GM12878 (cell line): Measurements from ENCODE around the gene RAB36. TPM values are rescaled to one million over a fixed set of nuclear protein-coding genes. Genes with fewer than 3 reads are reported as not detected.

ENCODE experiments used
- FOXM1 ChIP-seq: IDR thresholded peaks from 2 replicates; pipeline ENCODE4 v1.6.1; 2012; ENCODE audit warnings: low read depth, mild to moderate bottlenecking, inconsistent platforms, low read length, moderate library complexity
- RAD51 ChIP-seq: fragments of 450-650 bp; IDR thresholded peaks from 2 replicates; pipeline ENCODE4 v1.6.1; 2016; ENCODE audit warnings: moderate library complexity, mild to moderate bottlenecking, inconsistent platforms
- polyA plus RNA-seq, 11 experiments: library from polyadenylated mRNA; depleted of rRNA in 4 of 11; unstranded in 6 of 11; stranded (reverse) in 5 of 11; fragments of >200 nt; fragmentation: Nextera tagmentation in 4 of 11; fragmentation: Illumina TruSeq in 1 of 11; extraction: Ambion mirVana in 4 of 11; extraction: Trizol in 1 of 11; gene quantifications; 1 replicate in 1 of 11; 2 replicates in 10 of 11; pipeline versions ENCODE4 v1.2.1 to v1.2.3, GENCODE V29; 2011 to 2016; ENCODE audit warnings: inconsistent platforms in 2 of 11, missing spikeins in 2 of 11, low read depth in 1 of 11
- total RNA-seq, 4 experiments: library from RNA; depleted of rRNA in 3 of 4; stranded (reverse); fragments of >200 nt in 3 of 4; fragmentation: Illumina TruSeq in 1 of 4; extraction: Trizol in 1 of 4; gene quantifications; 2 replicates each; pipeline versions ENCODE4 v1.2.1 to v1.2.3, GENCODE V29; 2013 to 2021
- TF ChIP-seq, protein P1 (sequence below): fragments of 450-650 bp; IDR thresholded peaks from 2 replicates; pipeline ENCODE4 v1.6.1; 2017; ENCODE audit warnings: mild to moderate bottlenecking, moderate library complexity
- TF ChIP-seq, protein P2 (sequence below): fragments of 450-650 bp; IDR thresholded peaks from 2 replicates; pipeline ENCODE4 v1.6.1; 2018; ENCODE audit warnings: mild to moderate bottlenecking, low read depth, moderate library complexity; ENCODE audit not compliant: partially characterized antibody

RAB36 gene
- total and polyA plus RNA-seq, 10 of the 15 experiments (the other 5 are each of a cell fraction or from before 2014, with no cell fraction given): 0.31 to 2.7 (median 1.1) TPM

GRCh38 chr22:23166841-23167616 lies 21.8 kb downstream of the RAB36 start (continued):
- TF ChIP-seq, protein P1, sequence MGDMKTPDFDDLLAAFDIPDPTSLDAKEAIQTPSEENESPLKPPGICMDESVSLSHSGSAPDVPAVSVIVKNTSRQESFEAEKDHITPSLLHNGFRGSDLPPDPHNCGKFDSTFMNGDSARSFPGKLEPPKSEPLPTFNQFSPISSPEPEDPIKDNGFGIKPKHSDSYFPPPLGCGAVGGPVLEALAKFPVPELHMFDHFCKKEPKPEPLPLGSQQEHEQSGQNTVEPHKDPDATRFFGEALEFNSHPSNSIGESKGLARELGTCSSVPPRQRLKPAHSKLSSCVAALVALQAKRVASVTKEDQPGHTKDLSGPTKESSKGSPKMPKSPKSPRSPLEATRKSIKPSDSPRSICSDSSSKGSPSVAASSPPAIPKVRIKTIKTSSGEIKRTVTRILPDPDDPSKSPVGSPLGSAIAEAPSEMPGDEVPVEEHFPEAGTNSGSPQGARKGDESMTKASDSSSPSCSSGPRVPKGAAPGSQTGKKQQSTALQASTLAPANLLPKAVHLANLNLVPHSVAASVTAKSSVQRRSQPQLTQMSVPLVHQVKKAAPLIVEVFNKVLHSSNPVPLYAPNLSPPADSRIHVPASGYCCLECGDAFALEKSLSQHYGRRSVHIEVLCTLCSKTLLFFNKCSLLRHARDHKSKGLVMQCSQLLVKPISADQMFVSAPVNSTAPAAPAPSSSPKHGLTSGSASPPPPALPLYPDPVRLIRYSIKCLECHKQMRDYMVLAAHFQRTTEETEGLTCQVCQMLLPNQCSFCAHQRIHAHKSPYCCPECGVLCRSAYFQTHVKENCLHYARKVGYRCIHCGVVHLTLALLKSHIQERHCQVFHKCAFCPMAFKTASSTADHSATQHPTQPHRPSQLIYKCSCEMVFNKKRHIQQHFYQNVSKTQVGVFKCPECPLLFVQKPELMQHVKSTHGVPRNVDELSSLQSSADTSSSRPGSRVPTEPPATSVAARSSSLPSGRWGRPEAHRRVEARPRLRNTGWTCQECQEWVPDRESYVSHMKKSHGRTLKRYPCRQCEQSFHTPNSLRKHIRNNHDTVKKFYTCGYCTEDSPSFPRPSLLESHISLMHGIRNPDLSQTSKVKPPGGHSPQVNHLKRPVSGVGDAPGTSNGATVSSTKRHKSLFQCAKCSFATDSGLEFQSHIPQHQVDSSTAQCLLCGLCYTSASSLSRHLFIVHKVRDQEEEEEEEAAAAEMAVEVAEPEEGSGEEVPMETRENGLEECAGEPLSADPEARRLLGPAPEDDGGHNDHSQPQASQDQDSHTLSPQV: no peak
- TF ChIP-seq RAD51: no peak
- no peak for TF ChIP-seq FOXM1
- TF ChIP-seq, protein P2, sequence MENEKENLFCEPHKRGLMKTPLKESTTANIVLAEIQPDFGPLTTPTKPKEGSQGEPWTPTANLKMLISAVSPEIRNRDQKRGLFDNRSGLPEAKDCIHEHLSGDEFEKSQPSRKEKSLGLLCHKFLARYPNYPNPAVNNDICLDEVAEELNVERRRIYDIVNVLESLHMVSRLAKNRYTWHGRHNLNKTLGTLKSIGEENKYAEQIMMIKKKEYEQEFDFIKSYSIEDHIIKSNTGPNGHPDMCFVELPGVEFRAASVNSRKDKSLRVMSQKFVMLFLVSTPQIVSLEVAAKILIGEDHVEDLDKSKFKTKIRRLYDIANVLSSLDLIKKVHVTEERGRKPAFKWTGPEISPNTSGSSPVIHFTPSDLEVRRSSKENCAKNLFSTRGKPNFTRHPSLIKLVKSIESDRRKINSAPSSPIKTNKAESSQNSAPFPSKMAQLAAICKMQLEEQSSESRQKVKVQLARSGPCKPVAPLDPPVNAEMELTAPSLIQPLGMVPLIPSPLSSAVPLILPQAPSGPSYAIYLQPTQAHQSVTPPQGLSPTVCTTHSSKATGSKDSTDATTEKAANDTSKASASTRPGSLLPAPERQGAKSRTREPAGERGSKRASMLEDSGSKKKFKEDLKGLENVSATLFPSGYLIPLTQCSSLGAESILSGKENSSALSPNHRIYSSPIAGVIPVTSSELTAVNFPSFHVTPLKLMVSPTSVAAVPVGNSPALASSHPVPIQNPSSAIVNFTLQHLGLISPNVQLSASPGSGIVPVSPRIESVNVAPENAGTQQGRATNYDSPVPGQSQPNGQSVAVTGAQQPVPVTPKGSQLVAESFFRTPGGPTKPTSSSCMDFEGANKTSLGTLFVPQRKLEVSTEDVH: no peak
- TF ChIP-seq, all 136 proteins: peak for 0
